ENCODE data around the gene IKZF1. TPM values are rescaled to one million over a fixed set of nuclear protein-coding genes. Genes with fewer than 3 reads are reported as not detected.

Gene IKZF1
- total RNA-seq, 6 donors from 2014 or later = 33.8 to 65.1 (median 49.8) TPM

GRCh38 chr7:50306494-50307367 lies 2.2 kb downstream of the IKZF1 start:
- H3K27ac ChIP-seq = peak overlapping the region; percentile 59 to 93 (median 73)
- H3K4me3 ChIP-seq = peak overlapping the region in 3 of 4 donors; percentile 12 to 60 (median 59)
- H3K27me3 ChIP-seq = peaks cover 0 to 5% (median 2%) of the 10 kb centered on the region in 4 donors
- H3K36me3 ChIP-seq = no peaks in the 10 kb centered on the region
- ATAC-seq (ENCODE audit: low FRiP score in 2 of 2) (no peak), DNase-seq (no peak)
- TF ChIP-seq CTCF (IDR thresholded peaks at IDR 0.05) (no peak), EP300 (IDR thresholded peaks at IDR 0.05) (no peak), POLR2A (IDR thresholded peaks at IDR 0.05) (no peak), POLR2AphosphoS5 (IDR thresholded peaks at IDR 0.05) (no peak)
- 47 to 52% methylated on average over 10 of the region's 10 CpGs for WGBS, 2 donors
- no peaks in the 10 kb centered on the region for H3K9me3 ChIP-seq
- peaks cover 0 to 20% (median 9%) of the 10 kb centered on the region in 4 donors for H3K4me1 ChIP-seq

GRCh38 chr7:50307368-50308032 lies 3.0 kb downstream of the IKZF1 start:
- H3K27ac ChIP-seq = peak overlapping the region; percentile 2 to 84 (median 68)
- TF ChIP-seq POLR2A (IDR thresholded peaks at IDR 0.05) (peak in 2 of 4 donors; percentile 14 to 56), POLR2AphosphoS5 (IDR thresholded peaks at IDR 0.05) (no peak), CTCF (IDR thresholded peaks at IDR 0.05) (no peak), EP300 (IDR thresholded peaks at IDR 0.05) (no peak)
- no peak for DNase-seq

DNA sequence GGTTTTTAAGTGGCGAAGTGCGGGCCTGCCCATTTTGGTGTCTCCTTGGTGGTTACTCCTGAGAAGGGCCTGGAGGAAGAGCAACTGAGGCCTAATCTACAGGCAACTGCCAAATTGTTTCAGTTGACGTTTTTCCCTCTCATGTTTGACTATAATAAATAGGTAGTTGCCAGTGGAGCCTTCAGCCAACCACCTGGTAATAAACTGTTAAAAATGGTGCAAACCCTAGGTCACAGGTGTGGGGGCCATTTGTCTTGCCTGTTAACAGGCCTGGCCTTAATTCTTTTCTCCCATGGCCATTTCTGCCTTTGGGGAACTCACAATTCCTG lies 3.7 kb downstream of the IKZF1 start:
- H3K27ac ChIP-seq = peak overlapping the region; percentile 19 to 84 (median 64)
- peaks cover 0 to 20% (median 9%) of the 10 kb centered on the region in 4 donors for H3K4me1 ChIP-seq
- 62 to 63% methylated on average over 3 of the region's 3 CpGs for WGBS, 2 donors
- H3K9me3 ChIP-seq = no peaks in the 10 kb centered on the region
- no peak for TF ChIP-seq POLR2A (IDR thresholded peaks at IDR 0.05)
- TF ChIP-seq POLR2AphosphoS5 (IDR thresholded peaks at IDR 0.05) = no peak
- TF ChIP-seq CTCF (IDR thresholded peaks at IDR 0.05) = no peak
- no peak for TF ChIP-seq EP300 (IDR thresholded peaks at IDR 0.05)
- peak overlapping the region in 1 of 4 donors; percentile 1 for H3K4me3 ChIP-seq
- ATAC-seq (ENCODE audit: low FRiP score in 2 of 2) (no peak), DNase-seq (no peak)
- no peaks in the 10 kb centered on the region for H3K36me3 ChIP-seq
- peaks cover 0 to 4% (median 2%) of the 10 kb centered on the region in 4 donors for H3K27me3 ChIP-seq

More at GRCh38 chr7:50307368-50308032, 3.0 kb downstream of the IKZF1 start:
- no peaks in the 10 kb centered on the region for H3K9me3 ChIP-seq
- H3K27me3 ChIP-seq = peaks cover 0 to 5% (median 2%) of the 10 kb centered on the region in 4 donors
- no peak for ATAC-seq (ENCODE audit: low FRiP score in 2 of 2)
- peak overlapping the region in 1 of 4 donors; percentile 60 for H3K4me3 ChIP-seq
- whole genome bisulfite sequencing, 2 donors = 39 to 40% methylated on average over 10 of the region's 10 CpGs
- peaks cover 0 to 20% (median 9%) of the 10 kb centered on the region in 4 donors for H3K4me1 ChIP-seq
- no peaks in the 10 kb centered on the region for H3K36me3 ChIP-seq

DNA sequence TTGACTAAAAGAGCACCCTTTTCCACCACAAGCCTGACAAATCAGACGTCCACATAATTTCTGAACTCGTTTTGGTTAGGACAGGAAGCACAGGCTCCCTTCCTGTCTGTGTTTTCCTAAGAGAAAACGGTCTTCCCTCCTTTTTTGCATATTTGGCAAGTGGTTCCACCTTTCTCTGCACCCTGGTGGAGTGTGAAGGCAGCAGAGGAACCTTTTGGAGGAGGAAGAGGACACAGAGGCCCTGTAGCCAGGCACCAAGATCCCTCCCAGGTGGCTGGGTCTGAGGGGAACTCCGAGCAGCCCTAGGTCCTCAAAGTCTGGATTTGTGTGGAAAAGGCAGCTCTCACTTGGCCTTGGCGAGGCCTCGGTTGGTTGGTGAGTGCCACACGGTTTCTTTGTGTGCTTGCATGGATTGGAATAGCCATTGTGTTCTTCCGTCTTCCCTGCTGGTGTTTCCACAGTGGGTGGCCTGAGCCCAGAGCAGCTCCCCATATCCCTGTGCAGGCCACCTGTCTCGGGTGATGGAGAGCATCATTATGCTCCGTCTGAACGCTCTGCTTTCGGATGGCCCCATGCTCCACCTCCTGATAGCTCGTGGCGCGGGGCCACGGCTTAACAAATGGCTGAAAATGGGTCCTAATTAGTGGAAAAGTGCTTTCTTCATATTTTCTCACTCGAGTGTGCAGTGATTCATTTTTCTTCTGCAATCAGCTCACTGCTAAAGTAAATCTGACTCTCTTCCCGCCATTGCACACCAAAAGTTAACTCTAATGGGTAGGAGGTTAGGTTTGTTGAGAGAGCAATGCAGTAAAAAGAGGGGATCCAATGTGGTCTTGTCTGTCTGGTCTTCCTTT lies 4.2 kb downstream of the IKZF1 start:
- H3K36me3 ChIP-seq = no peaks in the 10 kb centered on the region
- H3K4me1 ChIP-seq = peaks cover 0 to 20% (median 9%) of the 10 kb centered on the region in 4 donors
- H3K4me3 ChIP-seq = peak overlapping the region in 3 of 4 donors; percentile 2 to 22 (median 5)
- peaks cover 0 to 4% (median 0%) of the 10 kb centered on the region in 4 donors for H3K27me3 ChIP-seq
- ATAC-seq (ENCODE audit: low FRiP score in 2 of 2) = no peak
- H3K9me3 ChIP-seq = no peaks in the 10 kb centered on the region
- peak overlapping the region; percentile 19 to 84 (median 64) for H3K27ac ChIP-seq
- DNase-seq = no peak
- WGBS, 2 donors = 62 to 69% methylated on average over 18 of the region's 18 CpGs
- TF ChIP-seq POLR2A (IDR thresholded peaks at IDR 0.05) = no peak
- no peak for TF ChIP-seq EP300 (IDR thresholded peaks at IDR 0.05)
- no peak for TF ChIP-seq POLR2AphosphoS5 (IDR thresholded peaks at IDR 0.05)
- no peak for TF ChIP-seq CTCF (IDR thresholded peaks at IDR 0.05)
